Muscle layer of duodenum (tissue), 2 donors: ENCODE results near the gene SRGAP2.
"Not testable (repeated sequence)": the region's sequence is repeated elsewhere in the genome, so short reads cannot be mapped to it uniquely, and the experiment has no call there.

Source experiments
- H3K27ac ChIP-seq: one replicate; pipeline ENCODE4 v1.7.0; 2013; ENCODE audit warnings: mild to moderate bottlenecking, low read length
- H3K27me3 ChIP-seq: one replicate; pipeline ENCODE4 v1.7.0; 2013; ENCODE audit warnings: low read depth, mild to moderate bottlenecking, control low read depth, low read length
- H3K36me3 ChIP-seq, 2 donors: one replicate each; pipeline ENCODE4 v1.7.0; 2013; ENCODE audit warnings: low read length in 2 of 2, control low read depth in 1 of 2, mild to moderate bottlenecking in 1 of 2; ENCODE audit not compliant: insufficient read depth in 2 of 2, control insufficient read depth in 1 of 2
- H3K4me1 ChIP-seq, 2 donors: one replicate each; pipeline ENCODE4 v1.7.0; 2013; ENCODE audit warnings: low read length in 2 of 2, mild to moderate bottlenecking in 2 of 2, control low read depth in 1 of 2, moderate library complexity in 1 of 2; ENCODE audit not compliant: insufficient read depth in 2 of 2, control insufficient read depth in 1 of 2
- H3K4me3 ChIP-seq, 2 donors: one replicate each; pipeline ENCODE4 v1.7.0; 2013; ENCODE audit warnings: low read length in 2 of 2, low read depth in 1 of 2, mild to moderate bottlenecking in 1 of 2
- H3K9me3 ChIP-seq, 2 donors: one replicate each; pipeline ENCODE4 v1.7.0; 2013; ENCODE audit warnings: low read length in 2 of 2, control low read depth in 1 of 2, mild to moderate bottlenecking in 1 of 2; ENCODE audit not compliant: control insufficient read depth in 1 of 2
- donor health status: healthy.

SRGAP2 gene

DNA sequence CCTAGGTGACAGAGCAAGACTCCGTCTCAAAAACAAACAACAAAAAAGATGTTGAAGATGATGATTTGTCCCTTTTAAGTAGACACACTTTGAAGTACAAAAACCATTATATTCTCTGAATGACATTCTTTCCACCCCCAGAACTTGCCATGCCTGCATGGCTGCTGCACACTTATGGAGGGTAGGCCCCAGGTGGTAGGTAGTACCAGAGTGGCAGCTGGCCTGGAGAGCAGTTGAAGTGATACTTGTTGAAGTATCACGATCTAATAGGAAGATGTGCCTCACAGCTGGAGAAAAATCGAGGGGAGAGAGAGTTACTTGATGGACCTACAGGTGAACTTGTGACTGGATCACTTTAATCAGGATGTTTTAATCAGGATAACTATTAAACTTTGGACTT lies 14.9 kb downstream of the SRGAP2 start:
- not testable (repeated sequence) for H3K36me3 ChIP-seq, H3K9me3 ChIP-seq, H3K4me3 ChIP-seq, H3K27ac ChIP-seq, H3K27me3 ChIP-seq, H3K4me1 ChIP-seq

DNA sequence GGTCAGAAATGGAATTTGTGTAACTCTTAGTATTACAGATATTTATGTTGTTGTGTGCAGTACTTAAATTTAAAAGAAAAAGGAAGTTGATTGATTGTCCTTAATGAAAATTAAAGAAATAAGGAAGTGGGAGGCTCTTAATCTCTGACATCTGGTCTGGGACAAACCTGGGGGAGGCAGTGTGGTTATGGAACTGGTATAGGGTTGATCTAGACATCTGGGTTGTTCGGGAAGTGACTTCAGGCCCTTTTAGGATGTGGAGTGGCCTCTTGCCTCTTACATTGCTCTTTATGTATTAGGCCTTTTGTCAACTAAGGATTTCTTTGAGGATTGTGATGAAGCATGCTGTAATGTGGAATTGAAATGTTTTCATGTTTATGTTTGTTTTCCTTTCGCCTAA lies 15.4 kb downstream of the SRGAP2 start:
- H3K4me1 ChIP-seq, H3K9me3 ChIP-seq, H3K4me3 ChIP-seq, H3K36me3 ChIP-seq, H3K27me3 ChIP-seq, H3K27ac ChIP-seq: not testable (repeated sequence)

DNA sequence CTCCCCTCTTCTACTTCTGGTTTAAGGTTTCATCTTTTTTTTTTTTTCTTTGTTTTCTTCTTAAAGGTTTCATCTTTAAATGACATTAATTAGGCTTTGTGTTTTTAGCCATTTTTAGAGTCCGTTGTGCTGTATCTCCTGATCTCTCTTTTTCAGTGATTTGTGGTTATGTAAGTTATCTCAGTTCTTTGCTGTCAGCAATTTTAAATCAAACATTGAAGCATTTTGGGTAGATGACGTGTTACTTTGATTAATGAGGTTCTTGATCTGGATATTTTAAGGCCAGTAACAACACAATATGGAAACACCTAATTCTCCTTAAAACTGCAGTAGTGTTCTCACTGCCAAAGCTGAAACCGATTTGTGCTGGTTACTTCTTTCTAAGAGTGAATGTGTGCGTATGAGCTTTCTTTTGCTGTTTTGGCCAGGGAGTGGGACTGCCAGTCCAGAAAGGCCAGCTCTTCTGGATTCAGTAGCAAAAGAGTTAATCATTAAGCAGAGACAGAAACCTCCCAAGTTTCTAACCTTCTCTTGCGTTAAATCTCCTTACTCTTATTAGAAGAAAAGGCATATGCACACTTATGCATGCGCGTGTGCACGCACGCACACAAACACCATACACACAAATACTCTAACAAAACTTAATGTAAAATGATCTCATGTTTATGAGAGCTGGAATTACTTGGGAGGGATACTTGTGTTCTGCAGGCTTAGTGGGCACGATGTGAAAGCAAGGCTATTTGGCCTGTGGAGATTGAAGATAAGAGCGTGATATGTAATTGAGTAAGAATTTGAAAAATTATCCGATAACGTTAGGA lies 16.4 kb downstream of the SRGAP2 start:
- H3K27me3 ChIP-seq, H3K4me1 ChIP-seq, H3K36me3 ChIP-seq, H3K27ac ChIP-seq, H3K9me3 ChIP-seq, H3K4me3 ChIP-seq: not testable (repeated sequence)

DNA sequence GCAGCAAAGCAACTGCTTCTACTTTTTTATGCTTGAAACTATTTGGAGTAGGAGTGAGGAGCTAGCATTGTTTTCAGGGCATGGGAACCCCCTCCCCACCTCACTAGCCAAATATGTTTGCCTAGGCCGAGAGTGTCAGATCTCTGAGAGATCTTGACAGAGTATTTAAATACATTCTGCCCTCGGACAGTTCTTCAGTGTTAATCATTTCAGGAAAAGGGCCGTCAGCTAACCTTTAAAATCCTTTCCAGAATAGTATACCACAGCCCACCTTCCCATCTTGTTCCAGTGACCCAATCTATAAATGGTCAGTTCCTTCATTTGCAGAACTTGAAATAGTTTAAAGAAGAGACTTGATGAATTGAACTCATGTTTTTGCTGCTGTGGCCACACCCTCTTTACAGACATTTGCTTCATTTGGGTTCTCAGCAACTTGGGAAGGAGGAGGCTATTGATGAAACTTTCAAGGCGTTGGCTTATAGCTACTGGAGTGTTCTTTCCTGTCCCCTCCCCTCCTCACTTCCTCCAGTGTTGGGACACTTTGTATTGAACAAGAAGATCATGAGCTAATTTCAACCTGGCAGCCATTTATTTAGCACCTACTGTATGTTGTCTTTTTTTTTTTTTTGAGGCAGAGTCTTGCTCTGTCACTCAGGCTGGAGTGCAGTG lies 17.1 kb downstream of the SRGAP2 start:
- not testable (repeated sequence) for H3K27ac ChIP-seq, H3K27me3 ChIP-seq, H3K4me3 ChIP-seq, H3K4me1 ChIP-seq, H3K36me3 ChIP-seq, H3K9me3 ChIP-seq

DNA sequence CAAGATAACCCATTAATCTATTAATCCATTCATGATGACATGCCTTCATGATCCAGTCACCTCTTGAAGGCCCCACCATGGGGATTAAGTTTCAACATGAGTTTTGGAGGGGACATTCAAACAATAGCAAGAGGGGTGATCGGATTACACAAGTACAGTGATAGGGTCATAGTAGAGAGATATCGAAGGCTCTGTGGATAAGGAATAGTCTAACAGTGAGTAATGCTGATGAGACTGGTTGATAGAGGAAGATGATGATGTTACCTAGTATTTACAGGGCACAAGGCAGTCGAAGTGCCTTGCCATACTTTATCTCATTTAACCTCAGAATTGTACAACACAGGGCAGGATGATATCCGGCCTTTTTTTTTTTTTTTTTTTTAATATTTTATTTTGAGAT lies 18.2 kb downstream of the SRGAP2 start:
- not testable (repeated sequence) for H3K9me3 ChIP-seq, H3K27me3 ChIP-seq

DNA sequence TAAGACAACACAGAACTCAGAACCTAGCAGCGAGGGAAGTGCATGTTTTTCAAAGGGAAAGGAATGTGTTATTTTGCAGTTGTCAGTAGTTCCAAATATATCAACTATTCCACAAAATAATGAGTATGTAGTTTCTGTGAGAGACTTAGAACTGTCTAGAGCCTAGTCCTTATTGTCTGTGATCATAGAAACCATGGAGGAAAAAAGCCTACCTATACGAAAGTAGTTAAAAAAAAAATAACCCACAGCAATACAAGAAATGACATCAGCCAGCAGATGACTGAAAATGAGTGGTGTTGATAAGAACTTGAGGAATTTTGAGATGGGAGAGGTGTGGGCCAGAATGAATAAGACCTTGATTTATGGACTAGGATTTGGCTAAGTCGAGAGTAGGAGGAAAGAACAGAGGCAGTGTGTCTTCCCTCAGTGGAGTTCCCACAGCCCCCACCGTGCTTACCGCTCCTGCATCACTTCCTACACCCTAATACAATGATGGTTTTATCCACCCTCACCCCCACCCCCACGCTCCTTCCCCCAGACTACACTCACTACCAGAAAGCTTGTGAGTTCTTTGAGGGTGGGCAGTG lies 20.9 kb downstream of the SRGAP2 start:
- H3K9me3 ChIP-seq, H3K4me3 ChIP-seq, H3K27ac ChIP-seq, H3K36me3 ChIP-seq, H3K27me3 ChIP-seq, H3K4me1 ChIP-seq: not testable (repeated sequence)

More for the DNA sequence above, 18.2 kb downstream of the SRGAP2 start:
- not testable (repeated sequence) for H3K4me1 ChIP-seq, H3K4me3 ChIP-seq, H3K27ac ChIP-seq, H3K36me3 ChIP-seq

DNA sequence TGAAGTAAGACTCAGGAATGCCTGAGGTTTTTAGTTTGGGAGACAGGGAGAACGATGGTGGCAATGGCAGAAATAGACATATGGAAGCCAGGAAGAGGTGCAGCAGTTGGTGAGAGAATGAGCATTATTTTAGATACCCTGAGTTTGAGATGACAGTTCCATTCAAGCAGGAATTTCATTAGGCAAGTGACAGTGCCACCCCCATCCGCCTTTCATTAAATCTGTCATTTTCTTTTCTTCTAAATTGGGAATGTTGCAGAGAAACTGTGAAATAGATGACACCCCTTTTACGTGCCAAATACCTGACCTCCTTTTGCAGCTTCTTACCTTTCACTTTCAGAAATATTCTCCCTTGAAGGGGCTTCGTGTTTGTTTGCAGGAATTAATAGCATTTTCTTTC lies 22.0 kb downstream of the SRGAP2 start:
- H3K27ac ChIP-seq, H3K36me3 ChIP-seq, H3K27me3 ChIP-seq, H3K4me1 ChIP-seq, H3K4me3 ChIP-seq, H3K9me3 ChIP-seq: not testable (repeated sequence)

DNA sequence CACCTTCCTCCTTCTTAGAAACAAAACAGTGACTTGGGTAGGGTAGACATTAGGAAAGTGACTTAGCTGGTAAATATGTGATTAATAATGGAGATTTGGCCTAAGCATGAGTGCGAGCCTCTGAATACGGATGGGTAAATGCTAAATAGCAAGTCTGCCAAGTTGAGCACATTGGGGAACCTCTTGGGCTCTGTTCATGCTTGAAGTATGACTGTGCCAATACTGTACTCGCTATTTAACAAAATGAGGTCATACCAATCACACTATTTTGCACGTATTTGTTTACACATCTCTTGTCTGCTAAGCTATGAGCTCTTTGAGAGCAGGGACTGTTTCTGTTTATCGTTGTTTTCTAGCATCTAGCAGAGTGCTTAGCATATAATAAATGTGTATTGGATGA lies 23.5 kb downstream of the SRGAP2 start:
- H3K4me3 ChIP-seq, H3K27ac ChIP-seq: not testable (repeated sequence)

DNA sequence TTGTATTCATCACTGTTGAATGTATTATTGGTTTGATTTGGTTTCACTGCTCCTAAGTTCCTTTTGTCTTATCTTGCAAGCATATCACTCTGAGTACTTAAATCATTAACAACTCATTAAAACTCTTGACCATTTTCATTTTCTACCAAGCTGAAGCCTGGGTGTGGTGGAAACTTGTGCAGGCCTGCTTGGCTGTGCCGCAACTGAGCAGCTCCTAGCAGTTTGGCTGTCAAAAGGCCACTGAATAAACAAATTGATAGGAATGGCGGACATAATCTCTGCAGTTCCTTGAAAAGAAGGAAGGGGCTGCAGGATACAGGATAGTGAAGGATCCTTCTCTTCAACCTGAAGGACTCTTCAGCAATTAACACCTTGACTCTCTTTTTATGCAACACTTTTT lies 25.9 kb downstream of the SRGAP2 start:
- H3K36me3 ChIP-seq, H3K27me3 ChIP-seq, H3K9me3 ChIP-seq, H3K4me3 ChIP-seq, H3K4me1 ChIP-seq, H3K27ac ChIP-seq: not testable (repeated sequence)

More for the DNA sequence above, 23.5 kb downstream of the SRGAP2 start:
- not testable (repeated sequence) for H3K9me3 ChIP-seq, H3K27me3 ChIP-seq, H3K36me3 ChIP-seq, H3K4me1 ChIP-seq

DNA sequence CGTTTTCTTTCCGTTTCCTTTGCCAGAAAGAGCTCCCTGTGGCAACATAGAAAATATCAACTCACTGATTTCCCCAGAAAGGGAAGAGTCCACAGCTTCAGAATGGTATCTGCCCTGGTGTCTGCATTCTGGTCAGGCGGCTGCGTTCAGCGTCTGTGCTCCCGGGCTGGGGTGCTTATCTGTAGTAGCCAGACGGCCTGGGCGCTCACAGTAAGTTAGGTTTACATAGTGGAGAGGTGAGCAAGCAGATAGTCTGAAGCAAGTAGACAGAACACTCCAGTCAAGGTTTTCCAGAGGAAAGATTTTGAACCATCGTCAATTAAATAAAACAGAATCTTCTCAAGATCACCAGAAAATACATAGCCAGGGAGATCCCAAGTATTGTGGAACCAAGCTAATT lies 28.6 kb downstream of the SRGAP2 start:
- H3K4me1 ChIP-seq, H3K27ac ChIP-seq, H3K36me3 ChIP-seq, H3K4me3 ChIP-seq, H3K9me3 ChIP-seq, H3K27me3 ChIP-seq: not testable (repeated sequence)

DNA sequence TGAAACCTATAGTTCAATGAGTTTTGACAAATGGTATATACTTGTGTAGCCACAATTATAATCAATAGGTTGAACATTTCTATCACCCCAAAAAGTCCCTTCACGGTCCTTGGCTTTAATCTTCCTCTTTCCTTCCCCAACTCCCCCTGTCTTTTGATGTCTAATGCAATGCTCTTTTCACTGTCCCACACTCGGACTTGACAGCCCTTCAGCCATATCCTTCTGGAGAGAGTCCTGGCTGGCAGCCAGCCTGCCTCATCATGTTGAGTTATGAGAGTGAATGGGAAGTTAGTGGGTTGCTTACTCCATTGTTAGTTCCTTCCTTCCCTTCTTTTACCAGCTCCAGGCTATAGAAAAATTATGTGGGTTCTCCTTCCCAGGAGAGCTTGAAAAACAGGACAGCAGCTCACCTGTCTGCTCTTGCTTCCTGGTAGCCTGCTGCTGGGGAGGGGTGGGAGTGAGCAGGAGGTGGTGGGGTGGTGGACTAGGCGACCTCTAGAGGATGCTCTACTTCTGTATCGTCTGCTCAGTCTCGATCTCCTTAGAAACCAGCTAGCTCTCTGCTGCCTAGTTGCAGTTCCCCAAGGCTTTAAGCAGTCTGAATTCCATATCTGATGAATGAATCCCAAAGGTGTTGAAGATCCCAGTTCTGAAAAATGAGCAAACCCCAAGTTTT lies 29.8 kb downstream of the SRGAP2 start:
- not testable (repeated sequence) for H3K4me3 ChIP-seq, H3K9me3 ChIP-seq, H3K27ac ChIP-seq, H3K27me3 ChIP-seq, H3K36me3 ChIP-seq, H3K4me1 ChIP-seq
